Activated T-cell treated with anti-CD3 and anti-CD28 coated beads for 4 hours (primary cell): ENCODE measurements around the gene NCOA5.

Source experiments
- DNase-seq: peaks from one replicate; pipeline ENCODE4 v3.0.0-alpha.2; 2020

NCOA5 gene

GRCh38 chr20:46011631-46012482, 77.9 kb downstream of the NCOA5 start:
- DNase-seq: no peak
